ENCODE measurements around the gene PEX6. TPM values are rescaled to one million over a fixed set of nuclear protein-coding genes. Genes with fewer than 3 reads are reported as not detected.

Gene PEX6
- total and polyA plus RNA-seq, 2 of the 13 experiments (the other 11 are each of a cell fraction or from before 2014, with no cell fraction given): 5.1 to 6.7 TPM

DNA sequence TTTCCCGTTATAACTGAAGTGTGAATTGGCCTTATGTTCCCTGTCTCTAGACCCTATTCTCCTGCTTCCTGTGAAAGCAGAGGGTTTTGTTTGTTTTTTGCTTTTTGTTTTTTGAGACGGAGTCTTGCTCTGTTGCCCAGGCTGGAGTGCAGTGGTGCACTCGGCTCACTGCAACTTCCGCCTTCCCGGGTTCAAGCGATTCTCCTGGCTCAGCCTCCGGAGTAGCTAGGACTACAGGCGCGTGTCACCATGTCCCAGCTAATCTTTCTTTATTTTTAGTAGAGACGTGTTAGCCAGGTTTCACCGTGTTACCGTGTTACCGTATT, 19.1 kb downstream of the PEX6 start (continued):
- no peak for TF ChIP-seq PATZ1 (CRISPR knock-in tag; IDR thresholded peaks at IDR 0.05)
- no peak for TF ChIP-seq ZNF180 (CRISPR knock-in tag; IDR thresholded peaks at IDR 0.05; ENCODE audit: borderline replicate concordance, low read depth)
- TF ChIP-seq ZMYM2 (CRISPR knock-in tag; IDR thresholded peaks at IDR 0.05): 0 out of 2 replicates have a peak, but pooled peaks have one; percentile 45
- 0 out of 2 replicates have a peak, but pooled peaks have one; percentile 20 for TF ChIP-seq ZNF235 (CRISPR knock-in tag; IDR thresholded peaks at IDR 0.05; ENCODE audit: borderline replicate concordance)
- TF ChIP-seq REL (CRISPR knock-in tag; conservative IDR thresholded peaks at IDR 0.05): no peak
- 0 out of 2 replicates have a peak, but pooled peaks have one; percentile 10 for TF ChIP-seq ZNF691 (CRISPR knock-in tag; IDR thresholded peaks at IDR 0.05; ENCODE audit: borderline replicate concordance, low read depth)
- TF ChIP-seq ZNF747 (CRISPR knock-in tag; IDR thresholded peaks at IDR 0.05; ENCODE audit: borderline replicate concordance): no peak
- no peak for TF ChIP-seq EP300 (IDR thresholded peaks at IDR 0.05; ENCODE audit: low read depth in 2 of 2, low read length in 2 of 2)
- no peak for TF ChIP-seq EP300 (CRISPR knock-in tag; IDR thresholded peaks at IDR 0.05; ENCODE audit: borderline replicate concordance)
- TF ChIP-seq ZNF761 (CRISPR knock-in tag; conservative IDR thresholded peaks at IDR 0.05): 0 out of 2 replicates have a peak, but pooled peaks have one; percentile 56
- no peak for TF ChIP-seq GATA4 (IDR thresholded peaks at IDR 0.05; ENCODE audit: borderline replicate concordance, low read depth)
- peak; percentile 42; the same call in 1 of the 2 replicates for TF ChIP-seq ELF3 (CRISPR knock-in tag; IDR thresholded peaks at IDR 0.05)
- TF ChIP-seq DR1 (CRISPR knock-in tag; IDR thresholded peaks at IDR 0.05): no peak
- peak; percentile 11; the same call in 1 of the 2 replicates for TF ChIP-seq POGZ (CRISPR knock-in tag; IDR thresholded peaks at IDR 0.05)
- no peak for TF ChIP-seq ZNF556 (CRISPR knock-in tag; IDR thresholded peaks at IDR 0.05; ENCODE audit: borderline replicate concordance)
- TF ChIP-seq ZNF740 (CRISPR knock-in tag; IDR thresholded peaks at IDR 0.05): no peak
- no peak for TF ChIP-seq THRA (CRISPR knock-in tag; IDR thresholded peaks at IDR 0.05; ENCODE audit: borderline replicate concordance)
- TF ChIP-seq, protein P1, sequence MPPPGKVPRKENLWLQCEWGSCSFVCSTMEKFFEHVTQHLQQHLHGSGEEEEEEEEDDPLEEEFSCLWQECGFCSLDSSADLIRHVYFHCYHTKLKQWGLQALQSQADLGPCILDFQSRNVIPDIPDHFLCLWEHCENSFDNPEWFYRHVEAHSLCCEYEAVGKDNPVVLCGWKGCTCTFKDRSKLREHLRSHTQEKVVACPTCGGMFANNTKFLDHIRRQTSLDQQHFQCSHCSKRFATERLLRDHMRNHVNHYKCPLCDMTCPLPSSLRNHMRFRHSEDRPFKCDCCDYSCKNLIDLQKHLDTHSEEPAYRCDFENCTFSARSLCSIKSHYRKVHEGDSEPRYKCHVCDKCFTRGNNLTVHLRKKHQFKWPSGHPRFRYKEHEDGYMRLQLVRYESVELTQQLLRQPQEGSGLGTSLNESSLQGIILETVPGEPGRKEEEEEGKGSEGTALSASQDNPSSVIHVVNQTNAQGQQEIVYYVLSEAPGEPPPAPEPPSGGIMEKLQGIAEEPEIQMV (CRISPR knock-in tag; IDR thresholded peaks at IDR 0.05; ENCODE audit: low read depth): 0 out of 2 replicates have a peak, but pooled peaks have one; percentile 19

Measured in HepG2 (cell line).